ENCODE data around the gene CYTH2. TPM values are rescaled to one million over a fixed set of nuclear protein-coding genes. Genes with fewer than 3 reads are reported as not detected.
A peak's percentile ranks its signal among the peaks of the same experiment; 100 is the strongest.

Gene CYTH2
- polyA plus RNA-seq, 1 donor from 2014 or later, result 397 TPM

DNA sequence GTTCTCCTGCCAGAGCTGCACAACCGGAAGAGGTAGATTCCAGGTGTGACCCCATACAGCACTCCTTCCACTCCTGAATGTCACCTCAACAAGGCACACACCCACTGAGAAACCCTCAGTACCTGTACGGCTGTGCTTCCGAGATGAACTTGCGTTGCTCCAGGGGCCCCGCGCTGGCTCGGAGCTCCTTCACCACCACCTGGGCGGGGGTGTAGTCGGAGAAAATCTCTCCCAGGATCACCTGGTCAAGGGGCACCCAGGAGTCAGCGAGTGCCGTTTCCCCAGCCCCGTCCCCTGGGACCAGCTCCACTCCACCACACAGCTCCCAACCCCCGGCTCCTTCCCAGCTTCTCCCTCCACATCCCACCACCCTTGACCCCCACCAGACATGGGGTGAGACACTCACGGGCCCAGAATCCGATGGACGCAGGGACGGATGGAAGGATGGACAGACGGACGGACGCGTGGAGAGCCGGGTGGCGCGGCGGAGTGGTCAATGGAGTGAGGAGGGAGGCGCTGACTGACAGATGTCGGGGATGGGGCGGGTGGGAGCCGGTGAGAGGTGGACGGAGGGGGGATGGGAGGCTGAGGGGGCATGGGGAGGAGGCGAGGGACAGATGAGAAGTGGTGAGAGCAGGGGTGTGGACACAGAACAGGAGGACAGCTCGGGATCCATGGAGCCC is 39.7 kb downstream of the CYTH2 start:
- Histone ChIP-seq H3K27me3 (ENCODE audit: insufficient read depth, low read depth, low read length) (no peaks in the 10 kb centered on the region), H3K9ac (ENCODE audit: low read length) (no peak overlapping the region), H2AFZ (ENCODE audit: low read depth, low read length) (no peak overlapping the region), H3K79me2 (replicated peaks; ENCODE audit: insufficient read depth, low read length) (peaks cover 10% of the 10 kb centered on the region), H3K9me3 (ENCODE audit: low read length) (no peaks in the 10 kb centered on the region), H3F3A (ENCODE audit: insufficient read depth, low read length, poor library complexity, severe bottlenecking) (no peaks in the 10 kb centered on the region), H3K9me2 (ENCODE audit: insufficient read depth, low read length) (no peaks in the 10 kb centered on the region), H3K36me3 (ENCODE audit: insufficient read depth, low read length) (no peaks in the 10 kb centered on the region), H3K4me3 (ENCODE audit: low read length) (peak overlapping the region; percentile 74), H4K20me1 (ENCODE audit: insufficient read depth) (no peaks in the 10 kb centered on the region), H3K4me2 (ENCODE audit: low read length) (no peak overlapping the region), H3K27ac (ENCODE audit: low read length) (no peak overlapping the region)
- TF ChIP-seq, protein P1, sequence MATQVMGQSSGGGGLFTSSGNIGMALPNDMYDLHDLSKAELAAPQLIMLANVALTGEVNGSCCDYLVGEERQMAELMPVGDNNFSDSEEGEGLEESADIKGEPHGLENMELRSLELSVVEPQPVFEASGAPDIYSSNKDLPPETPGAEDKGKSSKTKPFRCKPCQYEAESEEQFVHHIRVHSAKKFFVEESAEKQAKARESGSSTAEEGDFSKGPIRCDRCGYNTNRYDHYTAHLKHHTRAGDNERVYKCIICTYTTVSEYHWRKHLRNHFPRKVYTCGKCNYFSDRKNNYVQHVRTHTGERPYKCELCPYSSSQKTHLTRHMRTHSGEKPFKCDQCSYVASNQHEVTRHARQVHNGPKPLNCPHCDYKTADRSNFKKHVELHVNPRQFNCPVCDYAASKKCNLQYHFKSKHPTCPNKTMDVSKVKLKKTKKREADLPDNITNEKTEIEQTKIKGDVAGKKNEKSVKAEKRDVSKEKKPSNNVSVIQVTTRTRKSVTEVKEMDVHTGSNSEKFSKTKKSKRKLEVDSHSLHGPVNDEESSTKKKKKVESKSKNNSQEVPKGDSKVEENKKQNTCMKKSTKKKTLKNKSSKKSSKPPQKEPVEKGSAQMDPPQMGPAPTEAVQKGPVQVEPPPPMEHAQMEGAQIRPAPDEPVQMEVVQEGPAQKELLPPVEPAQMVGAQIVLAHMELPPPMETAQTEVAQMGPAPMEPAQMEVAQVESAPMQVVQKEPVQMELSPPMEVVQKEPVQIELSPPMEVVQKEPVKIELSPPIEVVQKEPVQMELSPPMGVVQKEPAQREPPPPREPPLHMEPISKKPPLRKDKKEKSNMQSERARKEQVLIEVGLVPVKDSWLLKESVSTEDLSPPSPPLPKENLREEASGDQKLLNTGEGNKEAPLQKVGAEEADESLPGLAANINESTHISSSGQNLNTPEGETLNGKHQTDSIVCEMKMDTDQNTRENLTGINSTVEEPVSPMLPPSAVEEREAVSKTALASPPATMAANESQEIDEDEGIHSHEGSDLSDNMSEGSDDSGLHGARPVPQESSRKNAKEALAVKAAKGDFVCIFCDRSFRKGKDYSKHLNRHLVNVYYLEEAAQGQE (IDR thresholded peaks at IDR 0.05; ENCODE audit: borderline replicate concordance), result no peak
- TF ChIP-seq RAD21 (conservative IDR thresholded peaks at IDR 0.05) (no peak), POLR2AphosphoS5 (IDR thresholded peaks at IDR 0.05) (no peak), CTCF (IDR thresholded peaks at IDR 0.05; ENCODE audit: poor library complexity, severe bottlenecking) (no peak), EZH2 (IDR thresholded peaks at IDR 0.05; ENCODE audit: borderline replicate concordance, insufficient read depth, low read length, poor library complexity, severe bottlenecking) (no peak), SMC3 (conservative IDR thresholded peaks at IDR 0.05; ENCODE audit: poor library complexity) (no peak), EP300 (conservative IDR thresholded peaks at IDR 0.05; ENCODE audit: poor library complexity, severe bottlenecking) (no peak), MXI1 (conservative IDR thresholded peaks at IDR 0.05; ENCODE audit: poor library complexity, severe bottlenecking) (no peak), TAF1 (IDR thresholded peaks at IDR 0.05; ENCODE audit: low read depth) (no peak)

GRCh38 chr19:48509467-48510194 is 40.5 kb downstream of the CYTH2 start:
- H3K4me2 ChIP-seq (ENCODE audit: low read length), result no peak overlapping the region
- no peaks in the 10 kb centered on the region for H4K20me1 ChIP-seq (ENCODE audit: insufficient read depth)
- H3F3A ChIP-seq (ENCODE audit: insufficient read depth, low read length, poor library complexity, severe bottlenecking), result no peaks in the 10 kb centered on the region
- TF ChIP-seq SMC3 (conservative IDR thresholded peaks at IDR 0.05; ENCODE audit: poor library complexity), result no peak
- H3K9me2 ChIP-seq (ENCODE audit: insufficient read depth, low read length), result no peaks in the 10 kb centered on the region
- no peak overlapping the region for H3K27ac ChIP-seq (ENCODE audit: low read length)
- H3K36me3 ChIP-seq (ENCODE audit: insufficient read depth, low read length), result no peaks in the 10 kb centered on the region
- H3K4me3 ChIP-seq (ENCODE audit: low read length), result peak overlapping the region; percentile 74
- H3K9ac ChIP-seq (ENCODE audit: low read length), result no peak overlapping the region
- H2AFZ ChIP-seq (ENCODE audit: low read depth, low read length), result no peak overlapping the region
- H3K79me2 ChIP-seq (replicated peaks; ENCODE audit: insufficient read depth, low read length), result peaks cover 10% of the 10 kb centered on the region
- H3K9me3 ChIP-seq (ENCODE audit: low read length), result no peaks in the 10 kb centered on the region
- H3K27me3 ChIP-seq (ENCODE audit: insufficient read depth, low read depth, low read length), result no peaks in the 10 kb centered on the region
